HUES6 (cell line): Measurements from ENCODE around the gene NEK8.

Experiments
- H3K27ac ChIP-seq: 2 replicates; pipeline ENCODE4 v1.7.0; 2013; ENCODE audit warnings: low read depth, mild to moderate bottlenecking, low read length, inconsistent platforms
- H3K27me3 ChIP-seq: 2 replicates; pipeline ENCODE4 v1.6.1; 2013; ENCODE audit warnings: low read length; ENCODE audit not compliant: control insufficient read depth, insufficient read depth
- H3K36me3 ChIP-seq: 2 replicates; pipeline ENCODE4 v1.6.1; 2013; ENCODE audit warnings: low read length; ENCODE audit not compliant: control insufficient read depth, insufficient read depth
- H3K4me1 ChIP-seq: 2 replicates; pipeline ENCODE4 v1.6.1; 2013; ENCODE audit warnings: low read length; ENCODE audit not compliant: control insufficient read depth, insufficient read depth
- H3K4me3 ChIP-seq: 2 replicates; pipeline ENCODE4 v1.5.1; 2013; ENCODE audit warnings: low read depth, low read length
- H3K9ac ChIP-seq: one replicate; pipeline ENCODE4 v1.6.1; 2013; ENCODE audit warnings: mild to moderate bottlenecking, low read length
- H3K9me3 ChIP-seq: 2 replicates; pipeline ENCODE4 v1.6.1; 2013; ENCODE audit warnings: low read depth, low read length; ENCODE audit not compliant: control insufficient read depth, insufficient read depth

Gene NEK8

GRCh38 chr17:28712032-28712704 lies 16.4 kb upstream of the NEK8 start:
- H3K4me1 ChIP-seq: peaks cover 22% of the 10 kb centered on the region

GRCh38 chr17:28712705-28713415 lies 15.7 kb upstream of the NEK8 start:
- Histone ChIP-seq H3K27me3 (no peaks in the 10 kb centered on the region), H3K36me3 (peaks cover 30% of the 10 kb centered on the region), H3K9me3 (no peaks in the 10 kb centered on the region), H3K9ac (no peak overlapping the region), H3K4me3 (peak overlapping the region; percentile 82), H3K4me1 (peaks cover 18% of the 10 kb centered on the region), H3K27ac (no peak overlapping the region)

More at GRCh38 chr17:28712032-28712704, 16.4 kb upstream of the NEK8 start:
- no peaks in the 10 kb centered on the region for H3K9me3 ChIP-seq
- peak overlapping the region; percentile 90 for H3K9ac ChIP-seq
- peak overlapping the region; percentile 82 for H3K4me3 ChIP-seq
- peaks cover 30% of the 10 kb centered on the region for H3K36me3 ChIP-seq
- H3K27ac ChIP-seq: peak overlapping the region; percentile 90; the same call in 1 of the 2 replicates
- no peaks in the 10 kb centered on the region for H3K27me3 ChIP-seq

GRCh38 chr17:28714281-28714680 lies 14.3 kb upstream of the NEK8 start:
- Histone ChIP-seq H3K27ac (no peak overlapping the region), H3K4me3 (no peak overlapping the region), H3K4me1 (peaks cover 25% of the 10 kb centered on the region)

GRCh38 chr17:28715217-28715616 lies 13.4 kb upstream of the NEK8 start:
- peaks cover 25% of the 10 kb centered on the region for H3K4me1 ChIP-seq

More at GRCh38 chr17:28714281-28714680, 14.3 kb upstream of the NEK8 start:
- Histone ChIP-seq H3K9ac (no peak overlapping the region), H3K27me3 (no peaks in the 10 kb centered on the region), H3K36me3 (peaks cover 30% of the 10 kb centered on the region), H3K9me3 (no peaks in the 10 kb centered on the region)

GRCh38 chr17:28716740-28717577 lies 11.6 kb upstream of the NEK8 start:
- Histone ChIP-seq H3K9ac (peak overlapping the region; percentile 90), H3K9me3 (no peaks in the 10 kb centered on the region), H3K4me1 (peaks cover 31% of the 10 kb centered on the region), H3K27me3 (no peaks in the 10 kb centered on the region), H3K27ac (peak overlapping the region; percentile 96), H3K36me3 (peaks cover 51% of the 10 kb centered on the region), H3K4me3 (peak overlapping the region; percentile 74)

More at GRCh38 chr17:28715217-28715616, 13.4 kb upstream of the NEK8 start:
- Histone ChIP-seq H3K9me3 (no peaks in the 10 kb centered on the region), H3K36me3 (peaks cover 34% of the 10 kb centered on the region), H3K9ac (no peak overlapping the region), H3K27me3 (no peaks in the 10 kb centered on the region), H3K4me3 (no peak overlapping the region; the same call in 1 of the 2 replicates), H3K27ac (no peak overlapping the region)

GRCh38 chr17:28717578-28718332 lies 10.8 kb upstream of the NEK8 start, which contains the start of gene RAB34:
TSS of gene RAB34 (minus strand) at chr17:28717868. CDS start at chr17:28717266, 602 bp downstream.
- no peaks in the 10 kb centered on the region for H3K27me3 ChIP-seq
- H3K27ac ChIP-seq: peak within 1 kb of the TSS; percentile 96
- peak within 1 kb of the TSS; percentile 90 for H3K9ac ChIP-seq
- peaks cover 57% of the 10 kb centered on the region for H3K36me3 ChIP-seq
- H3K9me3 ChIP-seq: no peaks in the 10 kb centered on the region
- H3K4me1 ChIP-seq: peaks cover 32% of the 10 kb centered on the region
- peak within 1 kb of the TSS; percentile 74 for H3K4me3 ChIP-seq

GRCh38 chr17:28718333-28719020 lies 10.1 kb upstream of the NEK8 start:
- H3K36me3 ChIP-seq: peaks cover 60% of the 10 kb centered on the region
- peaks cover 29% of the 10 kb centered on the region for H3K4me1 ChIP-seq
- peak overlapping the region; percentile 83 for H3K27ac ChIP-seq

GRCh38 chr17:28719021-28719433 lies 9.6 kb upstream of the NEK8 start:
- peaks cover 62% of the 10 kb centered on the region for H3K36me3 ChIP-seq
- no peaks in the 10 kb centered on the region for H3K27me3 ChIP-seq
- H3K9ac ChIP-seq: peak overlapping the region; percentile 90
- no peaks in the 10 kb centered on the region for H3K9me3 ChIP-seq
- peaks cover 29% of the 10 kb centered on the region for H3K4me1 ChIP-seq
- H3K4me3 ChIP-seq: peak overlapping the region; percentile 74
- peak overlapping the region; percentile 88 for H3K27ac ChIP-seq

More at GRCh38 chr17:28718333-28719020, 10.1 kb upstream of the NEK8 start:
- Histone ChIP-seq H3K27me3 (no peaks in the 10 kb centered on the region), H3K4me3 (peak overlapping the region; percentile 74), H3K9ac (peak overlapping the region; percentile 90), H3K9me3 (no peaks in the 10 kb centered on the region)

- Histone ChIP-seq H3K36me3 (peaks cover 55% of the 10 kb centered on the region), H3K4me1 (peaks cover 29% of the 10 kb centered on the region)
These were observed 8.2 kb upstream of the NEK8 start for GRCh38 chr17:28720247-28720996.

More at GRCh38 chr17:28720247-28720996, 8.2 kb upstream of the NEK8 start:
- Histone ChIP-seq H3K27me3 (no peaks in the 10 kb centered on the region), H3K4me3 (peak overlapping the region; percentile 74), H3K27ac (peak overlapping the region; percentile 88), H3K9me3 (no peaks in the 10 kb centered on the region), H3K9ac (peak overlapping the region; percentile 90)
